Panc1 (cell line): ENCODE measurements around the gene RCOR2.

ENCODE experiments used
- POLR2AphosphoS5 ChIP-seq: IDR thresholded peaks from 2 replicates; pipeline ENCODE4 v1.6.1; 2012; ENCODE audit warnings: mild to moderate bottlenecking, low read depth, low read length, moderate library complexity
- TF ChIP-seq, protein P1 (sequence below): fragments of 450-650 bp; IDR thresholded peaks from 2 replicates; pipeline ENCODE4 v1.5.1; 2017; ENCODE audit warnings: mild to moderate bottlenecking

DNA sequence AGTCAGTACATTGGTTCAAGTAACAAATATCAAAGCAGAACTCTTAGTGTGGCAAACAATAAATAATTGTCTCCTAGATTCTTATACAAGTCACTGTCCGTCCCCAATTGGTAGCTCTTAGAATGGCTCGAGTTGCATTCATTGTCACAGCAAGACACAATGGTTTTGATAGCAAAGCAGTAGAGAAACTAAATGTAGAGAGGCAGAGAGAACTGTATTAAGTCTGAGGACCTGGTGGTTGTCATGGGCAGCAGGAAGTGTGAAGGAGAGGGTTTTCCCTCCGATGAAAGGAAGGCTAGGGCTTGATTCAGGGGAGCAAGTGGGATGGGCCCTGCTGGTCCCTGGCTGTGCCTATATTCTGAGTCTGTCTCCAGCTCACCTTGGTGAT, 36.6 kb downstream of the RCOR2 start:
- TF ChIP-seq, protein P1, sequence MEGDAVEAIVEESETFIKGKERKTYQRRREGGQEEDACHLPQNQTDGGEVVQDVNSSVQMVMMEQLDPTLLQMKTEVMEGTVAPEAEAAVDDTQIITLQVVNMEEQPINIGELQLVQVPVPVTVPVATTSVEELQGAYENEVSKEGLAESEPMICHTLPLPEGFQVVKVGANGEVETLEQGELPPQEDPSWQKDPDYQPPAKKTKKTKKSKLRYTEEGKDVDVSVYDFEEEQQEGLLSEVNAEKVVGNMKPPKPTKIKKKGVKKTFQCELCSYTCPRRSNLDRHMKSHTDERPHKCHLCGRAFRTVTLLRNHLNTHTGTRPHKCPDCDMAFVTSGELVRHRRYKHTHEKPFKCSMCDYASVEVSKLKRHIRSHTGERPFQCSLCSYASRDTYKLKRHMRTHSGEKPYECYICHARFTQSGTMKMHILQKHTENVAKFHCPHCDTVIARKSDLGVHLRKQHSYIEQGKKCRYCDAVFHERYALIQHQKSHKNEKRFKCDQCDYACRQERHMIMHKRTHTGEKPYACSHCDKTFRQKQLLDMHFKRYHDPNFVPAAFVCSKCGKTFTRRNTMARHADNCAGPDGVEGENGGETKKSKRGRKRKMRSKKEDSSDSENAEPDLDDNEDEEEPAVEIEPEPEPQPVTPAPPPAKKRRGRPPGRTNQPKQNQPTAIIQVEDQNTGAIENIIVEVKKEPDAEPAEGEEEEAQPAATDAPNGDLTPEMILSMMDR, result no peak
- TF ChIP-seq POLR2AphosphoS5, result no peak
